H1 (cell line): ENCODE results near the gene SYNJ1. TPM values are rescaled to one million over a fixed set of nuclear protein-coding genes. Genes with fewer than 3 reads are reported as not detected.

Experiments used
- CTCF ChIA-PET: fragments of 300-600 bp; sonication (Branson Sonifier 250); formaldehyde crosslinking; loops from one replicate; lab custom pipeline; 2021; ENCODE audit not compliant: partially characterized antibody; lab: Charles Lee
- POLR2A ChIA-PET: fragments of 300-600 bp; sonication (Branson Sonifier 250); formaldehyde crosslinking; loops from one replicate; lab custom pipeline; 2021; ENCODE audit warnings: inconsistent platforms; ENCODE audit not compliant: partially characterized antibody; lab: Charles Lee
- DNase-seq, 2 experiments: peaks; one replicate each; pipeline versions ENCODE4 v3.0.0 to v3.0.0-alpha.2; 2010 to 2022; ENCODE audit warnings: low spot score in 2 of 2, low read depth in 1 of 2, mixed read lengths in 1 of 2
- FAIRE-seq: peaks from 2 replicates; lab custom pipeline; 2011; peaks lifted over from hg19 to GRCh38; lab: Jason Lieb, UNC
- H2AFZ ChIP-seq: 2 replicates; pipeline ENCODE4 v1.8.1; 2012; ENCODE audit warnings: low read length, inconsistent platforms
- H2AK5ac ChIP-seq: 2 replicates; pipeline ENCODE4 v1.6.1; 2013; ENCODE audit warnings: low read depth, low read length
- H2BK120ac ChIP-seq: replicated peaks from 2 replicates; pipeline ENCODE3; 2013; ENCODE audit warnings: low read depth, low read length, inconsistent platforms
- H2BK12ac ChIP-seq: 2 replicates; pipeline ENCODE4 v1.6.1; 2013; ENCODE audit warnings: low read depth, low read length
- H2BK15ac ChIP-seq: 2 replicates; pipeline ENCODE4 v1.6.1; 2013; ENCODE audit warnings: low read length
- H2BK20ac ChIP-seq: 2 replicates; pipeline ENCODE4 v1.6.1; 2013; ENCODE audit warnings: low read length
- H2BK5ac ChIP-seq: 2 replicates; pipeline ENCODE4 v1.6.1; 2013; ENCODE audit warnings: low read depth, low read length
- H3K14ac ChIP-seq: 2 replicates; pipeline ENCODE4 v1.6.1; 2013; ENCODE audit warnings: inconsistent platforms; ENCODE audit not compliant: insufficient read length
- H3K18ac ChIP-seq: 2 replicates; pipeline ENCODE4 v1.6.1; 2013; ENCODE audit warnings: low read length; ENCODE audit errors: extremely low read depth
- H3K23ac ChIP-seq: 2 replicates; pipeline ENCODE4 v1.6.1; 2013; ENCODE audit warnings: inconsistent platforms; ENCODE audit not compliant: insufficient read length
- H3K23me2 ChIP-seq: 2 replicates; pipeline ENCODE4 v1.6.1; 2013; ENCODE audit warnings: low read depth, low read length
- H3K27ac ChIP-seq: 2 replicates; pipeline ENCODE4 v1.6.1; 2011; ENCODE audit warnings: low read depth, low read length, inconsistent platforms
- H3K27me3 ChIP-seq, 4 experiments: replicated peaks in 1 of 4; 1 replicate in 1 of 4; 2 replicates in 3 of 4; pipeline versions ENCODE4 v1.6.1 to v1.8.1; 2011 to 2013; ENCODE audit warnings: low read length in 3 of 4, mild to moderate bottlenecking in 3 of 4, inconsistent platforms in 2 of 4, mixed read lengths in 2 of 4, moderate library complexity in 1 of 4; ENCODE audit not compliant: control insufficient read depth in 3 of 4, insufficient read depth in 3 of 4; ENCODE audit errors: extremely low read depth in 1 of 4
- H3K36me3 ChIP-seq, 4 experiments: 2 replicates each; pipeline versions ENCODE4 v1.6.1 to v1.8.1; 2011 to 2013; ENCODE audit warnings: mild to moderate bottlenecking in 4 of 4, low read length in 3 of 4, moderate library complexity in 2 of 4, control low read depth in 1 of 4, inconsistent platforms in 1 of 4; ENCODE audit not compliant: insufficient read depth in 4 of 4, control insufficient read depth in 2 of 4
- H3K4ac ChIP-seq: replicated peaks from 2 replicates; pipeline ENCODE3; 2013; ENCODE audit warnings: low read length, low read depth, mixed read lengths, inconsistent platforms; ENCODE audit not compliant: insufficient read length
- H3K4me1 ChIP-seq, 4 experiments: replicated peaks in 1 of 4; 1 replicate in 1 of 4; 2 replicates in 3 of 4; pipeline versions ENCODE4 v1.6.1 to v1.8.1; 2011 to 2013; ENCODE audit warnings: low read length in 3 of 4, inconsistent platforms in 2 of 4, mixed read lengths in 1 of 4; ENCODE audit not compliant: insufficient read depth in 4 of 4, control insufficient read depth in 3 of 4
- H3K4me2 ChIP-seq, 2 experiments: 2 replicates each; pipeline versions ENCODE4 v1.6.1 to v1.8.1; 2011 to 2013; ENCODE audit warnings: low read depth in 2 of 2, low read length in 2 of 2, control low read depth in 1 of 2, inconsistent platforms in 1 of 2, mild to moderate bottlenecking in 1 of 2; ENCODE audit not compliant: insufficient read depth in 1 of 2
- H3K4me3 ChIP-seq, 4 experiments: fragments of 200-600, 300-600 bp in 1 of 4; sonication (generic), shearing (Covaris generic), sonication (Bioruptor Twin) in 1 of 4; 2 replicates each; pipeline versions ENCODE4 v1.5.1 to v1.8.1; 2011 to 2016; ENCODE audit warnings: low read length in 4 of 4, low read depth in 3 of 4, control low read depth in 2 of 4, inconsistent platforms in 2 of 4, mild to moderate bottlenecking in 2 of 4, mixed read lengths in 1 of 4, moderate library complexity in 1 of 4; ENCODE audit not compliant: insufficient read depth in 2 of 4; ENCODE audit errors: extremely low read depth in 1 of 4
- H3K56ac ChIP-seq: replicated peaks from 2 replicates; pipeline ENCODE3; 2013; ENCODE audit warnings: low read depth, mild to moderate bottlenecking, mixed read lengths, low read length, inconsistent platforms; ENCODE audit not compliant: insufficient read length
- H3K79me1 ChIP-seq: 2 replicates; pipeline ENCODE4 v1.6.1; 2013; ENCODE audit warnings: low read depth, low read length, control low read depth
- H3K79me2 ChIP-seq, 2 experiments: 2 replicates each; pipeline versions ENCODE4 v1.6.1 to v1.8.1; 2012 to 2013; ENCODE audit warnings: low read length in 2 of 2, mild to moderate bottlenecking in 2 of 2, inconsistent platforms in 1 of 2; ENCODE audit not compliant: insufficient read depth in 2 of 2, control insufficient read depth in 1 of 2
- H3K9ac ChIP-seq, 4 experiments: replicated peaks in 1 of 4; 1 replicate in 1 of 4; 2 replicates in 3 of 4; pipeline versions ENCODE4 v1.6.1 to v1.8.1; 2011 to 2013; ENCODE audit warnings: low read depth in 3 of 4, low read length in 3 of 4, control low read depth in 2 of 4, mild to moderate bottlenecking in 2 of 4, moderate library complexity in 2 of 4, inconsistent platforms in 1 of 4; ENCODE audit errors: extremely low read depth in 1 of 4
- H3K9me3 ChIP-seq, 2 experiments: 2 replicates each; pipeline versions ENCODE4 v1.6.1 to v1.8.1; 2012 to 2013; ENCODE audit warnings: mild to moderate bottlenecking in 2 of 2, moderate library complexity in 2 of 2, control low read depth in 1 of 2, inconsistent platforms in 1 of 2, low read depth in 1 of 2, low read length in 1 of 2, mixed read lengths in 1 of 2; ENCODE audit not compliant: insufficient read depth in 2 of 2
- H4K20me1 ChIP-seq, 2 experiments: replicated peaks in 1 of 2; 2 replicates each; pipeline versions ENCODE3 to v1.8.1; 2011 to 2013; ENCODE audit warnings: inconsistent platforms in 2 of 2, low read length in 2 of 2, mild to moderate bottlenecking in 1 of 2; ENCODE audit not compliant: insufficient read depth in 2 of 2, control insufficient read depth in 1 of 2
- H4K5ac ChIP-seq: 2 replicates; pipeline ENCODE4 v1.6.1; 2013; ENCODE audit warnings: low read length, low read depth, mixed read lengths, inconsistent platforms; ENCODE audit not compliant: insufficient read length
- H4K8ac ChIP-seq: 2 replicates; pipeline ENCODE4 v1.8.0; 2013; ENCODE audit warnings: mild to moderate bottlenecking, moderate library complexity, low read length, inconsistent platforms; ENCODE audit not compliant: insufficient read depth; ENCODE audit errors: extremely low read depth
- H4K91ac ChIP-seq: replicated peaks from 2 replicates; pipeline ENCODE3; 2013; ENCODE audit warnings: low read length, mixed read lengths, inconsistent platforms; ENCODE audit not compliant: insufficient read length
- ASH2L ChIP-seq: fragments of 200-600, 300-600 bp; sonication (generic); IDR thresholded peaks from one replicate; pipeline ENCODE4 v1.7.1; 2017; ENCODE audit warnings: low read length
- CTBP2 ChIP-seq: IDR thresholded peaks from 2 replicates; pipeline ENCODE4 v1.7.0; 2011; ENCODE audit warnings: borderline replicate concordance, mild to moderate bottlenecking, moderate library complexity, mixed read lengths, low read length; ENCODE audit not compliant: insufficient read depth, insufficient read length
- FOSL1 ChIP-seq: IDR thresholded peaks from 2 replicates; pipeline ENCODE4 v1.6.1; 2011; ENCODE audit warnings: mild to moderate bottlenecking, low read depth, low read length, moderate library complexity; ENCODE audit not compliant: insufficient read depth
- GABPA ChIP-seq: IDR thresholded peaks from 2 replicates; pipeline ENCODE4 v1.6.1; 2011; ENCODE audit warnings: mild to moderate bottlenecking, low read length, moderate library complexity, borderline replicate concordance; ENCODE audit not compliant: insufficient read depth
- KDM4A ChIP-seq: IDR thresholded peaks from one replicate; pipeline ENCODE4 v1.7.1; 2012; ENCODE audit warnings: low read depth, mild to moderate bottlenecking, moderate library complexity, low read length, inconsistent platforms; ENCODE audit not compliant: severe bottlenecking
- POU5F1 ChIP-seq: IDR thresholded peaks from 2 replicates; pipeline ENCODE4 v1.6.1; 2011; ENCODE audit warnings: low read depth, mild to moderate bottlenecking, low read length, moderate library complexity
- RAD21 ChIP-seq, 2 experiments: IDR thresholded peaks in 1 of 2; conservative IDR thresholded peaks in 1 of 2; 2 replicates each; pipeline ENCODE4 v1.6.1; 2011; ENCODE audit warnings: low read depth in 2 of 2, low read length in 2 of 2, improper control_type of control experiment in 1 of 2, inconsistent platforms in 1 of 2, mild to moderate bottlenecking in 1 of 2, moderate library complexity in 1 of 2
- RFX5 ChIP-seq: IDR thresholded peaks from 2 replicates; pipeline ENCODE4 v1.6.1; 2011; ENCODE audit warnings: low read depth, low read length, improper control_type of control experiment, borderline replicate concordance
- RXRA ChIP-seq: IDR thresholded peaks from 2 replicates; pipeline ENCODE4 v1.6.1; 2011; ENCODE audit warnings: low read depth, mild to moderate bottlenecking, low read length, moderate library complexity; ENCODE audit not compliant: insufficient read depth
- SP4 ChIP-seq: IDR thresholded peaks from 2 replicates; pipeline ENCODE4 v1.6.1; 2012; ENCODE audit warnings: low read length, inconsistent platforms
- SRF ChIP-seq: IDR thresholded peaks from 2 replicates; pipeline ENCODE4 v1.6.1; 2011; ENCODE audit warnings: mild to moderate bottlenecking, low read depth, low read length, moderate library complexity
- TAF1 ChIP-seq: IDR thresholded peaks from 2 replicates; pipeline ENCODE4 v1.6.1; 2011; ENCODE audit warnings: mild to moderate bottlenecking, low read depth, low read length
- TBP ChIP-seq: IDR thresholded peaks from 2 replicates; pipeline ENCODE4 v1.6.1; 2011; ENCODE audit warnings: low read depth, low read length, improper control_type of control experiment
- TCF12 ChIP-seq: IDR thresholded peaks from 2 replicates; pipeline ENCODE4 v1.6.1; 2011; ENCODE audit warnings: low read depth, mild to moderate bottlenecking, low read length
- WGBS, 2 experiments: shearing (Covaris generic) in 1 of 2; methylation state at CpG; one replicate each; pipeline versions ENCODE4 v1.1.6 to v1.1.7; 2013 to 2015; ENCODE audit warnings: low lambda C conversion rate in 2 of 2, mixed read lengths in 2 of 2, inconsistent platforms in 1 of 2, low coverage in 1 of 2, missing lambda C conversion rate in 1 of 2; ENCODE audit not compliant: insufficient replicate concordance in 2 of 2, insufficient coverage in 1 of 2, insufficient read length in 1 of 2; ENCODE audit errors: extremely low coverage in 1 of 2, missing lambda C conversion rate in 1 of 2; 5-methylcytosine and 5-hydroxymethylcytosine counted together
- polyA plus RNA-seq, 7 experiments: library from polyadenylated mRNA; depleted of rRNA in 3 of 7; stranded (reverse) in 5 of 7; unstranded in 2 of 7; fragments of >200 nt in 5 of 7; fragments of 200-250 nt in 2 of 7; gene quantifications; 1 replicate in 5 of 7; 2 replicates in 1 of 7; 4 replicates in 1 of 7; pipeline versions ENCODE4 v1.2.1 to v1.2.3, GENCODE V29; 2011 to 2013; ENCODE audit warnings: missing spikeins in 2 of 7, mixed read lengths in 2 of 7
- total RNA-seq: library from RNA; stranded (reverse); fragmentation: NEBNext Ultra II Directional; extraction: Animal tissue kit (Norgen Biotek cat#: 25700); gene quantifications from 2 replicates; pipeline ENCODE4 v1.2.1, GENCODE V29; 2021

The SYNJ1 gene
- total and polyA plus RNA-seq, 2 of the 8 experiments (the other 6 are each of a cell fraction or from before 2014, with no cell fraction given): 1.3 to 4.3 TPM

- Histone ChIP-seq H3K4me2 (no peak overlapping the region), H3K14ac (no peak overlapping the region), H3K79me2 (peaks cover 0 to 18% of the 10 kb centered on the region in 2 experiments; a peak in 2 of 4 replicates), H3K4me1 (no peaks in the 10 kb centered on the region), H3K9me3 (no peaks in the 10 kb centered on the region), H3K79me1 (peaks cover 5% of the 10 kb centered on the region), H3K23me2 (no peaks in the 10 kb centered on the region), H4K20me1 (peaks cover 5 to 6% of the 10 kb centered on the region in 2 experiments), H2BK15ac (no peak overlapping the region), H2BK5ac (no peak overlapping the region), H3K36me3 (peaks cover 13 to 82% (median 64%) of the 10 kb centered on the region in 4 experiments), H4K8ac (no peak overlapping the region), H2BK120ac (no peak overlapping the region), H3K27me3 (no peaks in the 10 kb centered on the region), H3K23ac (no peak overlapping the region), H2AFZ (no peak overlapping the region), H2BK12ac (no peak overlapping the region), H3K9ac (no peak overlapping the region), H3K56ac (no peak overlapping the region), H4K91ac (no peak overlapping the region), H2BK20ac (no peak overlapping the region), H2AK5ac (no peak overlapping the region), H3K18ac (no peak overlapping the region), H3K4me3 (no peak overlapping the region), H3K4ac (no peak overlapping the region), H3K27ac (no peak overlapping the region), H4K5ac (no peak overlapping the region)
- DNase-seq (no peak), FAIRE-seq (no peak)
- POLR2A ChIA-PET: interaction anchor here (0.7 to 1.5 kb wide), 3 partner anchors 9 to 22 kb away, joined by 4 to 7 read pairs (median 6); no protein-coding TSS in a partner anchor
- CTCF ChIA-PET: interaction anchor here (0.7 to 1.4 kb wide), 7 partner anchors 9 to 310 kb away, joined by 3 to 9 read pairs (median 3); no protein-coding TSS in a partner anchor
- WGBS, 2 experiments: 89% methylated on average over 5 of the region's 5 CpGs; no CpG with 5 or more reads in 1 of the 2 experiments
- TF ChIP-seq TBP: no peak
- no peak for TF ChIP-seq RXRA
- no peak for TF ChIP-seq RFX5
- TF ChIP-seq POU5F1: no peak
- TF ChIP-seq GABPA: no peak
- TF ChIP-seq FOSL1: no peak
- TF ChIP-seq SP4: no peak
- no peak for TF ChIP-seq TAF1
- TF ChIP-seq CTBP2: no peak
- TF ChIP-seq KDM4A: no peak
- TF ChIP-seq TCF12: no peak
- TF ChIP-seq SRF: no peak
- TF ChIP-seq RAD21 (IDR thresholded peaks at IDR 0.05 in 1 of 2, conservative IDR thresholded peaks at IDR 0.05 in 1 of 2; ENCODE audit: low read depth in 2 of 2, low read length in 2 of 2): no peak
- no peak for TF ChIP-seq ASH2L
Measured at GRCh38 chr21:32748529-32748928, 20.7 kb upstream of the SYNJ1 start.
